Parathyroid adenoma (tissue), 2 donors: ENCODE results near the gene FRMPD2.
"Not testable (repeated sequence)": the region's sequence is repeated elsewhere in the genome, so short reads cannot be mapped to it uniquely, and the experiment has no call there.

Source experiments
- H2AFZ ChIP-seq: fragments of 300-600 bp; sonication (generic); one replicate; pipeline ENCODE4 v1.7.0; 2017; ENCODE audit warnings: antibody characterized with exemption, mild to moderate bottlenecking
- H3K27ac ChIP-seq: fragments of 300-600 bp; sonication (generic); one replicate; pipeline ENCODE4 v1.7.0; 2017
- H3K27me3 ChIP-seq: fragments of 300-600 bp; sonication (generic); one replicate; pipeline ENCODE4 v1.7.0; 2017; ENCODE audit warnings: low read length; ENCODE audit not compliant: control insufficient read depth, insufficient read depth
- H3K36me3 ChIP-seq: fragments of 300-600 bp; sonication (generic); one replicate; pipeline ENCODE4 v1.7.0; 2017; ENCODE audit warnings: low read length; ENCODE audit not compliant: control insufficient read depth, insufficient read depth
- H3K4me1 ChIP-seq: fragments of 300-600 bp; sonication (generic); one replicate; pipeline ENCODE4 v1.7.0; 2017; ENCODE audit warnings: control low read depth
- H3K4me2 ChIP-seq: fragments of 300-600 bp; sonication (generic); one replicate; pipeline ENCODE4 v1.7.0; 2017; ENCODE audit warnings: low read length
- H3K4me3 ChIP-seq: fragments of 300-600 bp; sonication (generic); one replicate; pipeline ENCODE4 v1.7.0; 2017; ENCODE audit warnings: low read depth, low read length
- H3K79me2 ChIP-seq: fragments of 300-600 bp; sonication (generic); one replicate; pipeline ENCODE4 v1.7.0; 2017; ENCODE audit warnings: control low read depth
- H3K9ac ChIP-seq: fragments of 300-600 bp; sonication (generic); one replicate; pipeline ENCODE4 v1.7.0; 2017; ENCODE audit warnings: mild to moderate bottlenecking
- H3K9me3 ChIP-seq: fragments of 300-600 bp; sonication (generic); one replicate; pipeline ENCODE4 v1.7.0; 2017; ENCODE audit warnings: low read length; ENCODE audit not compliant: control insufficient read depth
- CTCF ChIP-seq: fragments of 300-600 bp; sonication (generic); IDR thresholded peaks from one replicate; pipeline ENCODE4 v1.7.0; 2017; ENCODE audit warnings: antibody characterized with exemption, mild to moderate bottlenecking
- donor health status: primary hyperparathyroidism.

FRMPD2 gene

GRCh38 chr10:48187126-48187525, 87.4 kb downstream of the FRMPD2 start:
- Histone ChIP-seq H3K9ac (no peak overlapping the region), H2AFZ (no peak overlapping the region), H3K4me1 (no peaks in the 10 kb centered on the region), H3K79me2 (no peaks in the 10 kb centered on the region), H3K4me2 (no peak overlapping the region), H3K9me3 (no peaks in the 10 kb centered on the region), H3K4me3 (no peak overlapping the region), H3K27me3 (no peaks in the 10 kb centered on the region), H3K27ac (no peak overlapping the region), H3K36me3 (no peaks in the 10 kb centered on the region)
- no peak for TF ChIP-seq CTCF

GRCh38 chr10:48186264-48186804, 88.2 kb downstream of the FRMPD2 start:
- H3K79me2 ChIP-seq, H3K4me1 ChIP-seq, H3K4me3 ChIP-seq, H3K4me2 ChIP-seq, H3K27ac ChIP-seq, H3K36me3 ChIP-seq, H3K9ac ChIP-seq, H3K27me3 ChIP-seq, H2AFZ ChIP-seq, H3K9me3 ChIP-seq: not testable (repeated sequence)

- TF ChIP-seq CTCF, result no peak
Measured at GRCh38 chr10:48184224-48184623, 90.3 kb downstream of the FRMPD2 start.

GRCh38 chr10:48172715-48173114, 101.8 kb downstream of the FRMPD2 start:
- not testable (repeated sequence) for H3K79me2 ChIP-seq, H3K9me3 ChIP-seq, H3K27me3 ChIP-seq, H3K4me1 ChIP-seq, H3K4me3 ChIP-seq, H3K4me2 ChIP-seq, H2AFZ ChIP-seq, H3K9ac ChIP-seq, H3K36me3 ChIP-seq, H3K27ac ChIP-seq

More at GRCh38 chr10:48184224-48184623, 90.3 kb downstream of the FRMPD2 start:
- Histone ChIP-seq H2AFZ (no peak overlapping the region), H3K27me3 (no peaks in the 10 kb centered on the region), H3K9ac (no peak overlapping the region), H3K79me2 (no peaks in the 10 kb centered on the region), H3K27ac (no peak overlapping the region), H3K9me3 (no peaks in the 10 kb centered on the region), H3K4me3 (no peak overlapping the region), H3K4me1 (no peaks in the 10 kb centered on the region), H3K4me2 (no peak overlapping the region), H3K36me3 (no peaks in the 10 kb centered on the region)

GRCh38 chr10:48160670-48161069, 113.8 kb downstream of the FRMPD2 start:
- H3K36me3 ChIP-seq, result not testable (repeated sequence)

GRCh38 chr10:48160163-48160562, 114.3 kb downstream of the FRMPD2 start:
- not testable (repeated sequence) for H2AFZ ChIP-seq, H3K27ac ChIP-seq, H3K4me2 ChIP-seq, H3K9ac ChIP-seq, H3K4me3 ChIP-seq, H3K27me3 ChIP-seq, H3K4me1 ChIP-seq, H3K79me2 ChIP-seq, H3K9me3 ChIP-seq, H3K36me3 ChIP-seq

More at GRCh38 chr10:48160670-48161069, 113.8 kb downstream of the FRMPD2 start:
- H3K9me3 ChIP-seq, H2AFZ ChIP-seq, H3K79me2 ChIP-seq, H3K27ac ChIP-seq, H3K4me2 ChIP-seq, H3K4me1 ChIP-seq, H3K4me3 ChIP-seq, H3K27me3 ChIP-seq, H3K9ac ChIP-seq: not testable (repeated sequence)

GRCh38 chr10:48154211-48155140, 120.0 kb downstream of the FRMPD2 start:
- H3K9ac ChIP-seq, H3K9me3 ChIP-seq, H3K4me1 ChIP-seq, H3K79me2 ChIP-seq, H2AFZ ChIP-seq, H3K4me2 ChIP-seq, H3K27me3 ChIP-seq, H3K27ac ChIP-seq, H3K36me3 ChIP-seq, H3K4me3 ChIP-seq: not testable (repeated sequence)

GRCh38 chr10:48147643-48148042, 126.9 kb downstream of the FRMPD2 start:
- H3K9me3 ChIP-seq, H3K79me2 ChIP-seq, H2AFZ ChIP-seq, H3K4me2 ChIP-seq, H3K4me1 ChIP-seq, H3K27ac ChIP-seq, H3K36me3 ChIP-seq, H3K27me3 ChIP-seq, H3K4me3 ChIP-seq, H3K9ac ChIP-seq: not testable (repeated sequence)
